Liver (tissue), 9 donors: ENCODE measurements around the gene QKI. TPM values are rescaled to one million over a fixed set of nuclear protein-coding genes. Genes with fewer than 3 reads are reported as not detected.

Experiments used
- DNase-seq: peaks from one replicate; pipeline ENCODE4 v3.0.0-alpha.2; 2017; ENCODE audit warnings: low spot score
- H3K27ac ChIP-seq, 2 donors: one replicate each; pipeline ENCODE4 v1.7.0; 2013; ENCODE audit warnings: inconsistent platforms in 2 of 2, low read length in 2 of 2, control low read depth in 1 of 2, low read depth in 1 of 2, mild to moderate bottlenecking in 1 of 2
- H3K27me3 ChIP-seq, 4 donors: one replicate each; pipeline versions ENCODE4 v1.6.1 to v1.7.0; 2013; ENCODE audit warnings: low read length in 3 of 4, inconsistent platforms in 1 of 4, mild to moderate bottlenecking in 1 of 4, moderate library complexity in 1 of 4; ENCODE audit not compliant: control insufficient read depth in 4 of 4, insufficient read depth in 4 of 4
- H3K36me3 ChIP-seq, 4 donors: one replicate each; pipeline versions ENCODE4 v1.6.1 to v1.7.0; 2013; ENCODE audit warnings: low read length in 3 of 4, mild to moderate bottlenecking in 3 of 4, low read depth in 1 of 4, moderate library complexity in 1 of 4; ENCODE audit not compliant: control insufficient read depth in 4 of 4, insufficient read depth in 3 of 4
- H3K4me1 ChIP-seq, 4 donors: one replicate each; pipeline versions ENCODE4 v1.6.1 to v1.7.0; 2013; ENCODE audit warnings: low read length in 3 of 4, mild to moderate bottlenecking in 3 of 4, moderate library complexity in 1 of 4; ENCODE audit not compliant: control insufficient read depth in 4 of 4, insufficient read depth in 4 of 4
- H3K4me3 ChIP-seq, 3 donors: one replicate each; pipeline versions ENCODE4 v1.6.1 to v1.7.0; 2013; ENCODE audit warnings: low read length in 3 of 3, control low read depth in 1 of 3, low read depth in 1 of 3, mild to moderate bottlenecking in 1 of 3
- H3K9ac ChIP-seq, 2 donors: one replicate each; pipeline ENCODE4 v1.7.0; 2013; ENCODE audit warnings: low read length in 2 of 2, mild to moderate bottlenecking in 2 of 2, moderate library complexity in 2 of 2, control low read depth in 1 of 2, low read depth in 1 of 2
- H3K9me3 ChIP-seq, 4 donors: one replicate each; pipeline versions ENCODE4 v1.6.1 to v1.7.0; 2013; ENCODE audit warnings: low read length in 3 of 4; ENCODE audit not compliant: control insufficient read depth in 4 of 4
- ATF3 ChIP-seq: IDR thresholded peaks from 2 replicates; pipeline ENCODE4 v1.6.1; 2016; ENCODE audit warnings: antibody characterized with exemption
- CTCF ChIP-seq: fragments of 150-350 bp; IDR thresholded peaks from 2 replicates; pipeline ENCODE4 v1.5.1; 2017; ENCODE audit warnings: improper control_type of control experiment, low read depth, low read length; ENCODE audit not compliant: missing input control
- FOXA1 ChIP-seq: IDR thresholded peaks from 2 replicates; pipeline ENCODE4 v1.6.1; 2016; ENCODE audit warnings: antibody characterized with exemption
- FOXA2 ChIP-seq: IDR thresholded peaks from 2 replicates; pipeline ENCODE4 v1.6.1; 2016; ENCODE audit warnings: antibody characterized with exemption
- GABPA ChIP-seq, 2 donors: IDR thresholded peaks in 1 of 2; conservative IDR thresholded peaks in 1 of 2; 2 replicates each; pipeline ENCODE4 v1.6.1; 2016; ENCODE audit warnings: antibody characterized with exemption in 2 of 2, mild to moderate bottlenecking in 1 of 2, moderate library complexity in 1 of 2
- HNF4A ChIP-seq, 2 donors: conservative IDR thresholded peaks; 2 replicates each; pipeline ENCODE4 v1.6.1; 2016; ENCODE audit warnings: antibody characterized with exemption in 2 of 2, mild to moderate bottlenecking in 2 of 2
- HNF4G ChIP-seq: IDR thresholded peaks from 2 replicates; pipeline ENCODE4 v1.6.1; 2016; ENCODE audit warnings: antibody characterized with exemption
- JUND ChIP-seq, 2 donors: IDR thresholded peaks; 2 replicates each; pipeline ENCODE4 v1.6.1; 2016; ENCODE audit warnings: antibody characterized with exemption in 2 of 2
- MAX ChIP-seq: IDR thresholded peaks from 2 replicates; pipeline ENCODE4 v1.6.1; 2016; ENCODE audit warnings: antibody characterized with exemption
- NR2F2 ChIP-seq: IDR thresholded peaks from 2 replicates; pipeline ENCODE4 v1.6.1; 2016; ENCODE audit warnings: antibody characterized with exemption
- RAD21 ChIP-seq, 2 donors: IDR thresholded peaks; 2 replicates each; pipeline ENCODE4 v1.6.1; 2016; ENCODE audit warnings: antibody characterized with exemption in 2 of 2, mild to moderate bottlenecking in 2 of 2
- REST ChIP-seq: IDR thresholded peaks from 2 replicates; pipeline ENCODE4 v1.6.1; 2016; ENCODE audit warnings: antibody characterized with exemption, mild to moderate bottlenecking
- RXRA ChIP-seq, 2 donors: IDR thresholded peaks; 2 replicates each; pipeline ENCODE4 v1.6.1; 2017 to 2018; ENCODE audit warnings: antibody characterized with exemption in 2 of 2, mild to moderate bottlenecking in 1 of 2
- SP1 ChIP-seq: IDR thresholded peaks from 2 replicates; pipeline ENCODE4 v1.6.1; 2018; ENCODE audit warnings: antibody characterized with exemption, mild to moderate bottlenecking
- YY1 ChIP-seq: IDR thresholded peaks from 2 replicates; pipeline ENCODE4 v1.6.1; 2016; ENCODE audit warnings: antibody characterized with exemption, mild to moderate bottlenecking
- ZBTB33 ChIP-seq: IDR thresholded peaks from 2 replicates; pipeline ENCODE4 v1.6.1; 2016; ENCODE audit warnings: antibody characterized with exemption
- WGBS: extraction: QIAGEN DNeasy Blood & Tissue Kit; methylation state at CpG from one replicate; pipeline ENCODE4 v1.1.7; 2013; 5-methylcytosine and 5-hydroxymethylcytosine counted together
- polyA plus RNA-seq, 2 donors: library from polyadenylated mRNA; stranded (reverse) in 1 of 2; unstranded in 1 of 2; fragments of 200-250 nt in 1 of 2; fragments of >200 nt in 1 of 2; fragmentation: Nextera tagmentation in 1 of 2; extraction: Ambion mirVana in 1 of 2; gene quantifications; one replicate each; pipeline versions ENCODE4 v1.2.1 to v1.2.3, GENCODE V29; 2013 to 2015
- total RNA-seq, 2 donors: library from RNA; depleted of rRNA; stranded (reverse); fragments of >200 nt; gene quantifications; one replicate each; pipeline ENCODE4 v1.2.3, GENCODE V29; 2014
- donor health status: healthy.
- donor health status: healthy.
- donor health status: healthy.
- donor health status: healthy.
- donor health status: healthy.

QKI gene
- total and polyA plus RNA-seq, 4 donors = 22.7 to 97.0 (median 56.3) TPM

GRCh38 chr6:163387317-163387716 lies 27.2 kb upstream of the QKI start:
- 84% methylated on average over 5 of the region's 5 CpGs for WGBS
- peak; percentile 28 for TF ChIP-seq MAX
- TF ChIP-seq REST = no peak
- TF ChIP-seq RAD21 (IDR thresholded peaks at IDR 0.05) = peak in 1 of 2 donors; percentile 16
- DNase-seq = no peak
- H3K9ac ChIP-seq = no peak overlapping the region
- H3K4me1 ChIP-seq = no peaks in the 10 kb centered on the region
- H3K27me3 ChIP-seq = no peaks in the 10 kb centered on the region
- no peaks in the 10 kb centered on the region for H3K36me3 ChIP-seq
- no peak overlapping the region for H3K27ac ChIP-seq
- H3K9me3 ChIP-seq = no peaks in the 10 kb centered on the region
- no peak overlapping the region for H3K4me3 ChIP-seq

- no peak overlapping the region for H3K27ac ChIP-seq
- no peak for TF ChIP-seq RXRA (IDR thresholded peaks at IDR 0.05)
- TF ChIP-seq HNF4G = no peak
- TF ChIP-seq ZBTB33 = no peak
- TF ChIP-seq GABPA (IDR thresholded peaks at IDR 0.05 in 1 of 2, conservative IDR thresholded peaks at IDR 0.05 in 1 of 2) = no peak
- no peak for TF ChIP-seq REST
- no peak for TF ChIP-seq SP1
- no peak for TF ChIP-seq JUND (IDR thresholded peaks at IDR 0.05)
- no peak for TF ChIP-seq FOXA1
- TF ChIP-seq CTCF = no peak
- TF ChIP-seq ATF3 = no peak
- TF ChIP-seq HNF4A (conservative IDR thresholded peaks at IDR 0.05) = no peak
- TF ChIP-seq FOXA2 = no peak
- no peak for TF ChIP-seq MAX
- TF ChIP-seq RAD21 (IDR thresholded peaks at IDR 0.05) = no peak
- TF ChIP-seq NR2F2 = no peak
- TF ChIP-seq YY1 = no peak
- H3K27me3 ChIP-seq = no peaks in the 10 kb centered on the region
- H3K4me1 ChIP-seq = no peaks in the 10 kb centered on the region
- H3K9me3 ChIP-seq = no peaks in the 10 kb centered on the region
- no peak overlapping the region for H3K9ac ChIP-seq
- WGBS = 91% methylated on average over 4 of the region's 4 CpGs
- H3K36me3 ChIP-seq = no peaks in the 10 kb centered on the region
- no peak for DNase-seq
- no peak overlapping the region for H3K4me3 ChIP-seq
These were observed 25.2 kb upstream of the QKI start for GRCh38 chr6:163389354-163389753.
